Putamen (tissue), 1 donor: ENCODE data around the gene SMIM28.

Experiments used
- DNase-seq: peaks from one replicate; pipeline ENCODE4 v3.0.0-alpha.2; 2016; ENCODE audit warnings: low spot score

SMIM28 gene

DNA sequence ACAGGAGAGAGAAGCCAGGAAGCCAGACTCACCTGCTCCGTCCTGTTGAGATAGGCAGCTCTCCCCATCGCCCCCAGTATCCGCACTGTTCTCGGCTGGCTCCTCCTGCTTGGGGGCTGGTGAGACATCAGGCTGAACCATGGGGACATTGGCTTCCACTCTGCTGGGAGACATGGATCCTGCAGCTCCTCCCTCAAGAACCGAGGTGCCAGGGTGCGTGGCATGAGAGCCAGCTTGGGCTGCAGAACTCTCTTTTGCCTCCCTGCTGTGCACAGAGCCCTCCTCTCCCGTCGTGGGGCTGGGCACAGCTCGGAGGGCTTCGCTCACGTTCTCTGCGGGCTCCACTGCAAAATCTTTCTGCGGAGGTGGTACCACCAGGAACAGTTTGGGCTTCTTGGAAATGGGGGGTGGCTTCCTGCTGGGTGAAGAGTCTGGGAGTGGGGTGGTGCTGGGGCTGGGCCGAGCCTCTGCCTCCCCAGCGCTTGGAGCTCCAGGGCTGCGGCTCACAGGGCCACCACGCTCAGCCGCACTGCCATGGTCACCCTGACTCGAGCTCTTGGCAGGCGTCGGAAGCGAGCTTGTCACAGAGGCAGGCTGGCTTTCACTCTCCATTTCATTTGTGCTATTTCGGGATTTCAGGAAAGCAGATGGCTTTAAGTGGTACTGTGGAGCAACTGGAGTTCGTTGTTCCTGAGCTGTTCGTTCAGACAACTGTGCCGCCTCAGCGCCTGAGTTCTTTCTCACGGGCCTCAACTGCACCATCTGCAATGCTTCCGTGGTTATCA is 52.8 kb downstream of the SMIM28 start:
- DNase-seq: peak; percentile 38

- DNase-seq: no peak
Measured at GRCh38 chr6:138431256-138432062, 53.8 kb downstream of the SMIM28 start.

DNA sequence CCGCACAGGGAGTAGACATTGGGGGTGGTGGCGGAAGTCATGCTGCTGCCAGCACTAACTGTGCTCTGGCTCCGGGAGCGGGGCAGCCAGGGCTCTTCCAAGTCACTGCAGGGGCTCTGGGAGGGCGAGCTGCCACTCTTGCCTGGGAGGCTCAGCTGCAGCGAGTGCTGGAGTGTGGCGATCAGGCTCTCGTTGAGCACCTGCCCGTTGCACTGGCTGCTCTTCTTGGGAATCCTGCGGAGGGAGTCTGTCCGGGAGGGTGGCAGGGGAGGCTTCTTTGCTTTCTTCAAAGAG is 54.3 kb downstream of the SMIM28 start:
- no peak for DNase-seq
